Measurements from ENCODE around the gene DGKI.

The DGKI gene

GRCh38 chr7:137774793-137775201, 72.0 kb downstream of the DGKI start:
- DNase-seq, result no peak

DNA sequence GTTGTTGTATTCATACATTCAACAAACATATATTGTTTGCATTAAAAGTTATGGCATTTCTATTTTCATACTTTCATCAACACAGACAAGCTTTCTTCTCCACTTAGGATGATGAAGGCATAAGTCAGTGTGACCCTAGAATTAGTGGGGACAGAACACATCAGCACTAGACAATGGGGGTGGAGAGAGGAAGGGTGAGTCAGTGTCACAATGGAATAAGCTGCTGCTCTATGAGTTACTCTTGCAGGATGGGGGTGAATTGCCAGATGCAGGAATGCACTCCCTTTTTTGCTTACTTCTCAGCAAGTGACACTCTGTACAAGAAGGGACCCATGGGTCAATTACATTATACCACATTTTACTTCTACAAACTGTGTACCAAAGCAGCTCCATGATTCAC, 74.0 kb downstream of the DGKI start:
- DNase-seq, result no peak

GRCh38 chr7:137772316-137772715, 74.5 kb downstream of the DGKI start:
- no peak for DNase-seq

- no peak for DNase-seq
Observed at GRCh38 chr7:137771679-137772078, 75.1 kb downstream of the DGKI start.

DNA sequence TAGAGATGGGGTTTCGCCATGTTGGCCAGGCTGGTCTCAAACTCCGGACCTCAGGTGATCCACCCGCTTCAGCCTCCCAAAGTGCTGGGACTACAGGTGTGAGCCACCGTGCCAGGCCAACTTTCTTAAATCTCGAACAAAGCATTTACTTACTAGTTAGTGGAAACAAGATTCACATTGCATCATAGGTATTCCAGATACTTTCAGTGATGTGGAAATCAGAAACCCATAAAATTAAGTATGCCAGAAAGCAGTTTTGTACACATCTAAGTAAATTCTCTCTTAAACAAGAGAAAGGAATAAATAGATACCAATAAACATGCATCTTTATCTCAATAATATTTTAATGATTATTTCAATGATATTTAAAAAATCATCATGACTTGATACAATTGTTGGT, 75.5 kb downstream of the DGKI start:
- DNase-seq, result no peak

GRCh38 chr7:137768366-137768765, 78.4 kb downstream of the DGKI start:
- no peak for DNase-seq

DNA sequence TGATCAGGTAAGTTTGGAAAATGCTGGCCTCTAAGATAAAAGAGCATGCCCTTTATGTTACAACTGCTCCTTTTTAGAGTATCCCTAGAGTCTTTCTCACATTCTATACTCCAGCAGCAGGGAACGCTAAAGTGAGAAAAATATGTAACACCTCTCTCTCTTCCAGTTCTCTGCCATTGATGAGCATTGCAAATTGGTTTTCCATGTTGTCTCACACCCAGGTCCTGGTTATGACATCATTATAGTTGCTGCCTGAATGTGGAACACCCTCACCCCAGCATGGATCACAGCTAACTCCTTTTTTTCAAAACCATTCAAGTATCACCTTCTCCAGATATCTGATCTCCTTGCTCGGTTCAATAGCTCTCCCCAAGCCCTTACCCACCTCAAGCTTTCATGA, 84.4 kb downstream of the DGKI start:
- DNase-seq, result no peak

- DNase-seq, result no peak
Observed at GRCh38 chr7:137760111-137760510, 86.7 kb downstream of the DGKI start.

DNA sequence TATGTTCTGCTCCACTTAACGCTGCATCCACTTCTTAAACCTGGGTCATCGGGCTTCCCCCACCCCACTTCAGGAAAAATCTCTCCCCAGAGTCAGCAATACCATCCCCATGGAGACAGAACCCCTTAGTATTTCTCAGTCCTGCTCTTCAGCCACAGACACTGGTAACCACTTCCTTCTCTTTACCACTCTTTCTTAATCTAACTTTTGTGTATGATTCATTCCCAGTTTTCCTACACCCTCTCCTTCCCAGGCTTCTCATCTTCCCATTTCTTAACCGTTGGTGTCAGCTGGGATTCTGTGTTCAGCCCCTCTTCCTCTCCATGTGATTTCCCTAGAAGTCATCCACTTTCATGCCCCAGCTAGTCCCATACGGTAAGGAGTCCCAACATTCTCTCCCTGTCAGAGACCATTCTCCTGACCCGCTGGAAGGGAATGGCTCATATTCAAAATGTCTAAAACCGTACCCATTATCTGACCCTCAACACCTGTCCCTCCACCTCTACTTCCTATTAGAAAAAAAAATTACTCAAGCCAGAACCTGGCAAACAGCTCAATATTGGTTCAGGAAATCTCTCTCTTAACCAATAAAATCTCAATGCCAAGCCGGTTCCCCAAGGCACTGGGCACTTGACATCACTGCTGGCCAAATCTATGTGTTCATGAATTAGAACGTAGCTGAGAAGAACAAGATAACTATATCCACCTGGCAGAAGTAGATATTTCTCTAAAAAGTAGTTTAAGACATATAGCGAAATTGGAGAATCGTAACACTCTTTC, 89.4 kb downstream of the DGKI start:
- no peak for DNase-seq

GRCh38 chr7:137755846-137756651, 90.7 kb downstream of the DGKI start:
- no peak for DNase-seq

- DNase-seq, result no peak
Observed at GRCh38 chr7:137755427-137755826, 91.3 kb downstream of the DGKI start.

DNA sequence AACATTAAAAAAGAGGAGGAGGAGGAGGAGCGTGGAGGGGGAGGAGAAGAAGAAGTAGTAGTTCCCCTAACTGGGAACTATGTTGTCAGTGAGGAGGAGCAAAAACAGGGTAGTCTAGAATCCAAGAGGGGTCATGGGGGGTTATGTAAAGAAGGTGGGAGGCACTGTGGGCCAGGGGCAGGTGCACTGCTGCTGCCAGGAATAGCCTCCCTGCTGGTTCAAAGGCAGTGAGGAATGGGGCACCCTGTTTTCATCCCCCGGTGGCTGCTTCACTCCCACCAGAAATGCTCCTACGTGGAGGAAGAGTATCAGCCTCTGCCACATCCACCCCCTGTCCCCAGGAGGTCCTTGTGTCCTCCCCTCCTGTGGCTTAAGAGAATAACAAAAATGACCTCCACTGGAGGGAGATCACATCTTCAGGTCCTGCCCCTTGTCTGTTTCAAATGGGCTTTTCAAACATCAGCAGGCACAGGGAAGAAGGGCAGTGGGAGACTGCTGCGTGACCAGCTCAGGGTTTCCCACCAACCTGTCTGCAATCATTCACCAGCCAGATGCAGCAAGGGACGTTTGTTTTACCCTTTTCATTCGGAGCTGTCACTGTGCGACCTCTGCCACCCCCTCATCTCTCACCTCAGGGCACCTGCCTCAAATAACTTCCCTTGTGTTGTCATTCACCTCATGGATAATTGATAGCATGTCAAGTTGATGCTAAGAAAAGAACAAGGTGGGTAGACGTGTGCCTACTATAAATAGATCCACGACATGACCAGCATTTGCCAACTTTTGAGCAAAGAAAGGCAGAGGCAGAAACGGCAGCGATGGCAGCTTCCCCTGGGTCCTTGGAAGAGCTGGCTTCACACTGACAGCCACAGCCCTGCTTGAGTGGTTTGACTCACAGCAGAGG, 92.6 kb downstream of the DGKI start:
- DNase-seq, result no peak

- no peak for DNase-seq
Observed at GRCh38 chr7:137753575-137753947, 93.2 kb downstream of the DGKI start.

- no peak for DNase-seq
Observed at GRCh38 chr7:137753067-137753466, 93.7 kb downstream of the DGKI start.

GRCh38 chr7:137751361-137752009, 95.3 kb downstream of the DGKI start:
- no peak for DNase-seq

GRCh38 chr7:137747359-137748031, 99.3 kb downstream of the DGKI start:
- no peak for DNase-seq

DNA sequence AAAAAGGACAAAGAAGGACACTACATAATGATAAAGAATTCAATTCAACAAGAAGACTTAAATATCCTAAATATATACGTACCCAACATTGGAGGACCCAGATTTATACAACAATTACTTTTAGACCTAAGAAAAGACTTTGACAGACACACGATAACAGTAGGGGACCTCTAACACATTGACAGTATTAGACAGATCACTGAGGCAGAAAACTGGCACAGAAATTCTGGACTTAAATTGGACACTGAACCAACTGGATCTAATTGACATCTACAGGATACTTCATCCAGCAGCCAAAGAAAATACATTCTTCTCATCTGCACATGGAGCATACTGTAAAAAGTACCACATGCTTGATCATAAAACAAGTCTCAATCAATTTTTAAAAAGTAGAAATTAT, 103.8 kb downstream of the DGKI start:
- no peak for DNase-seq

DNA sequence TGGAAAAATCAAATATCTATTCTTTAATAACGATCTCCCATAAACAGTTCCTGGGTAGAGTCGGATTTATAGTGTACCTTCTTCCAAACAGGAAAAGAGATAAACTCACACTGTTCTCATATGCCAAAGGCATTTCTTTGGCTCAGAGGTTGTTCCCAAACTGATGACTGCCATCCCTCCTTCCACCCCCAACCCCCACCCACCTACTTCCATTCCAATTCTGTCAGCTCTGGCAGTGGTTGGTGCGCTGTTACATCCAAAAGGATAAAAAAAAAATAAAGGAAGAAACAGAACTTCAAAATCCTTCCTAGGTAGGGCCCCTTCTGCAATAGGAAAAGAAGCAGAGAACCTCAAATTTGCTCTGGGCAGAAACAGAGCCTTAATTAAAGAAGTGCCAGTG, 104.7 kb downstream of the DGKI start:
- no peak for DNase-seq

- DNase-seq, result no peak
Observed at GRCh38 chr7:137741443-137741842, 105.3 kb downstream of the DGKI start.

GRCh38 chr7:137734221-137734620, 112.6 kb downstream of the DGKI start:
- no peak for DNase-seq

GRCh38 chr7:137732168-137732567, 114.6 kb downstream of the DGKI start:
- no peak for DNase-seq

DNA sequence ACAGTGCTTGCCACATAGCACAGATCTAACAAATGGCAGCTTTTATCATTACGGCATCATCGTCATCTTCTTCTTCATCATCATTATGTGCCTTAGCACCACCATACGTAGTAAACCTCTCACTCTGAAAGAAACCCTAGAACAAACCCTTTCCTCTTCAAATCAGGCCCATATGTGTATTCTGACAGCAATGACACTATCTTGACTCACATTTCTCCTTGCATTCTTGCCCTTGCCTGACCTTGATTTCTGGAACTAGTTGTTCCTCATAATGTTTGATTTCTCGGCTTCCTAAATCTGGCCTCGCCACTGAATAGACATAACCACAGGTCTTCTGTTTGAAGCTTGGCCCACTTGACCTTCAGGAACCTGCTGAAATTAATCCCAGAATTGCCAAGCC, 115.3 kb downstream of the DGKI start:
- no peak for DNase-seq
